GM23338 (cell line): Measurements from ENCODE around the gene DIAPH3. TPM values are rescaled to one million over a fixed set of nuclear protein-coding genes. Genes with fewer than 3 reads are reported as not detected.
A peak's percentile ranks its signal among the peaks of the same experiment; 100 is the strongest.

ENCODE experiments used
- ATAC-seq: fragments of 200-7000 bp; cut with Tn5 transposase; 3 replicates; pipeline ENCODE4 v1.9.1; 2020
- DNase-seq: peaks from one replicate; pipeline ENCODE4 v3.0.0-alpha.2; 2015; ENCODE audit warnings: low spot score
- H2AFZ ChIP-seq: fragments of 200-600 bp; sonication (generic); 2 replicates; pipeline ENCODE4 v1.8.0; 2016; ENCODE audit warnings: antibody characterized with exemption, mild to moderate bottlenecking, moderate library complexity
- H3F3A ChIP-seq: fragments of 200-600 bp; sonication (generic); replicated peaks from 2 replicates; pipeline ENCODE4 v1.8.0; 2017; ENCODE audit warnings: antibody characterized with exemption, mixed run types, low read depth
- H3K27ac ChIP-seq: fragments of 200-600 bp; sonication (generic); 2 replicates; pipeline ENCODE4 v1.6.1; 2016; ENCODE audit warnings: low read depth
- H3K27me3 ChIP-seq: fragments of 200-600 bp; sonication (generic); 2 replicates; pipeline ENCODE4 v1.8.0; 2016; ENCODE audit warnings: mild to moderate bottlenecking, mixed run types, moderate library complexity; ENCODE audit not compliant: insufficient read depth
- H3K36me3 ChIP-seq: fragments of 200-600 bp; sonication (generic); 2 replicates; pipeline ENCODE4 v1.8.0; 2016; ENCODE audit warnings: mild to moderate bottlenecking; ENCODE audit not compliant: insufficient read depth
- H3K4me1 ChIP-seq: fragments of 200-600 bp; sonication (generic); 2 replicates; pipeline ENCODE4 v1.8.0; 2016; ENCODE audit warnings: mild to moderate bottlenecking, moderate library complexity; ENCODE audit not compliant: insufficient read depth
- H3K4me2 ChIP-seq: fragments of 200-600 bp; sonication (generic); 2 replicates; pipeline ENCODE4 v1.7.1; 2017; ENCODE audit warnings: mixed run types
- H3K4me3 ChIP-seq: fragments of 200-600 bp; sonication (generic); 2 replicates; pipeline ENCODE4 v1.6.1; 2016; ENCODE audit warnings: mixed run types
- H3K79me2 ChIP-seq: fragments of 200-600 bp; sonication (generic); replicated peaks from 2 replicates; pipeline ENCODE4 v1.8.0; 2017; ENCODE audit warnings: mild to moderate bottlenecking; ENCODE audit not compliant: insufficient read depth
- H3K9me2 ChIP-seq: fragments of 200-600 bp; sonication (generic); 2 replicates; pipeline ENCODE4 v1.8.0; 2017; ENCODE audit not compliant: insufficient read depth
- H4K20me1 ChIP-seq: fragments of 200-600 bp; sonication (generic); replicated peaks from 2 replicates; pipeline ENCODE4 v1.8.0; 2017; ENCODE audit warnings: mild to moderate bottlenecking; ENCODE audit not compliant: insufficient read depth
- H3K27ac Mint-ChIP-seq: 2 replicates; pipeline ENCODE4 v1.8.0; 2020; ENCODE audit warnings: inconsistent platforms, mild to moderate bottlenecking, moderate library complexity, mixed read lengths
- H3K27me3 Mint-ChIP-seq: 3 replicates; pipeline ENCODE4 v1.8.0; 2022; ENCODE audit warnings: low read depth, mild to moderate bottlenecking, moderate library complexity, mixed read lengths, inconsistent platforms; ENCODE audit not compliant: insufficient read depth, poor library complexity
- H3K36me3 Mint-ChIP-seq: 3 replicates; pipeline ENCODE4 v1.8.0; 2021; ENCODE audit warnings: low read depth, mild to moderate bottlenecking, inconsistent platforms, moderate library complexity, mixed read lengths
- H3K4me1 Mint-ChIP-seq: 3 replicates; pipeline ENCODE4 v1.8.0; 2020; ENCODE audit warnings: mild to moderate bottlenecking, inconsistent platforms, mixed read lengths
- H3K4me3 Mint-ChIP-seq: 3 replicates; pipeline ENCODE4 v1.8.0; 2021; ENCODE audit warnings: moderate library complexity, mild to moderate bottlenecking, inconsistent platforms, mixed read lengths
- H3K9me3 Mint-ChIP-seq: 3 replicates; pipeline ENCODE4 v1.8.0; 2020; ENCODE audit warnings: moderate library complexity, mild to moderate bottlenecking, inconsistent platforms, mixed read lengths
- CREB1 ChIP-seq: fragments of 250-450 bp; sonication (Bioruptor Pico); IDR thresholded peaks from 2 replicates; pipeline ENCODE4 v1.5.0; 2020; ENCODE audit warnings: low read depth, mild to moderate bottlenecking, moderate library complexity
- EZH2 ChIP-seq: fragments of 200-600 bp; sonication (generic); IDR thresholded peaks from one replicate; pipeline ENCODE4 v1.8.0; 2017; ENCODE audit warnings: antibody characterized with exemption, mild to moderate bottlenecking, low read depth; ENCODE audit not compliant: unreplicated experiment
- EZH2phosphoT487 ChIP-seq: fragments of 200-600 bp; sonication (generic); IDR thresholded peaks from one replicate; pipeline ENCODE4 v1.8.1; 2018; ENCODE audit warnings: antibody characterized with exemption; ENCODE audit not compliant: unreplicated experiment
- JUNB ChIP-seq: IDR thresholded peaks from one replicate; pipeline ENCODE4 v1.6.1; 2016; ENCODE audit warnings: antibody characterized with exemption; ENCODE audit not compliant: unreplicated experiment
- NANOG ChIP-seq: IDR thresholded peaks from 2 replicates; pipeline ENCODE4 v1.6.1; 2016; ENCODE audit warnings: antibody characterized with exemption, borderline replicate concordance
- POLR2AphosphoS5 ChIP-seq: IDR thresholded peaks from 2 replicates; pipeline ENCODE4 v1.6.1; 2016; ENCODE audit warnings: antibody characterized with exemption, low read depth
- STAT1 ChIP-seq: IDR thresholded peaks from one replicate; pipeline ENCODE4 v1.6.1; 2016; ENCODE audit warnings: antibody characterized with exemption; ENCODE audit not compliant: unreplicated experiment
- ZNF114 ChIP-seq: fragments of 250-450 bp; sonication (Bioruptor Pico); IDR thresholded peaks from 2 replicates; pipeline ENCODE4 v1.5.0; 2020; ENCODE audit warnings: mild to moderate bottlenecking, moderate library complexity
- ZNF331 ChIP-seq: fragments of 250-450 bp; sonication (Bioruptor Pico); IDR thresholded peaks from 2 replicates; pipeline ENCODE4 v1.5.0; 2020; ENCODE audit warnings: low read depth, mild to moderate bottlenecking, moderate library complexity
- polyA plus RNA-seq: library from polyadenylated mRNA; unstranded; fragments of >200 nt; fragmentation: Nextera tagmentation; extraction: Ambion mirVana; gene quantifications from 2 replicates; pipeline ENCODE4 v1.2.1, GENCODE V29; 2016
- total RNA-seq: library from RNA; depleted of rRNA; stranded (reverse); fragments of >200 nt; shearing (Covaris generic); gene quantifications from 2 replicates; pipeline ENCODE4 v1.2.3, GENCODE V29; 2014
- TF ChIP-seq, protein P1 (sequence below): IDR thresholded peaks from one replicate; pipeline ENCODE4 v1.6.1; 2018; ENCODE audit warnings: antibody characterized with exemption; ENCODE audit not compliant: unreplicated experiment
- TF ChIP-seq, protein P2 (sequence below), 2 experiments: fragments of 200-600 bp in 1 of 2; sonication (generic) in 1 of 2; conservative IDR thresholded peaks; 2 replicates each; pipeline versions ENCODE4 v1.5.1 to v1.6.1; 2016 to 2017; ENCODE audit warnings: antibody characterized with exemption in 2 of 2, low read depth in 2 of 2, mild to moderate bottlenecking in 2 of 2, moderate library complexity in 1 of 2
- TF ChIP-seq, protein P3 (sequence below): IDR thresholded peaks from 2 replicates; pipeline ENCODE4 v1.6.1; 2016; ENCODE audit warnings: antibody characterized with exemption
- TF ChIP-seq, protein P4 (sequence below): fragments of 250-450 bp; sonication (Bioruptor Pico); IDR thresholded peaks from 2 replicates; pipeline ENCODE4 v1.5.0; 2020; ENCODE audit warnings: mild to moderate bottlenecking, moderate library complexity

The DIAPH3 gene
- total and polyA plus RNA-seq, 2 experiments from 2014 or later, result 23.4 to 30.2 TPM

DNA sequence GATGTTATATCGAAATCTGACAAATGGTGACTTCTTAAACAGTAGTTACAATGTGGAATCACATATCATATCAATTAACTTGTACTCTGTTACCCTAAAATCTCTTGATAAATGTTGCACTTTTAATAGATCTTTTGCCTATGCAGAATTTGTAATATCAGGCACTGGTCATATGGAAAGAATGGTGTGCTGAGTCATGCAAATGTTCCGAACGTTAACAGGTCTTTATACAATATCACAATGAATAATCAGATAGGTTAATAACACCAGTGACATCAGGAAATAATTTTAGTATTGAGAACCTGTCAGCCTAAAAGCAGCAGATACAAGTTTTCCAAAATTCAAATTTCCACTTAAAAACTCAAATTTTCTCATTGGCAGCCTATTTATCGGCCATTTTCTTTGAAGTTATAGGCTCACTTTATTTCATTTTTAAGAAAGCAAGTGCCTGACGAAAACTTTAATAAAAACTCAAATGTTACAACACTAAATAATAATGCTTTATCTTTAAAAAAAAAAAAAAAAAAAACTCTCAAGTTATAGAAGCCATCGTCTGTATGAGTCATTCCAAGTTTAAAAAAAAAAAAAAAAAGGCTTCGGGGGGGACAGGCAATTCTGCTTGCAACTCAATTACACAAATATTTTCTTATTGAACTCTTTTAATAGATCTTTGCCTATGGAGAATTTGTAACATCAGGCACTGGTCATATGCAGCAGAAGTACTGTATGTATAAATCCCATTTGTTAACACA lies 180.9 kb downstream of the DIAPH3 start:
- Mint-ChIP-seq H3K9me3 (peaks cover under 1% of the 10 kb centered on the region; the same call in 2 of the 3 replicates), H3K4me1 (peaks cover 3% of the 10 kb centered on the region; the same call in 2 of the 3 replicates), H3K27me3 (peaks cover 2% of the 10 kb centered on the region), H3K4me3 (no peak overlapping the region), H3K27ac (0 out of 2 replicates have a peak overlapping the region, but pooled peaks have one; percentile 47), H3K36me3 (peaks cover under 1% of the 10 kb centered on the region; the same call in 2 of the 3 replicates)
- H3K27ac ChIP-seq, result no peak overlapping the region
- ATAC-seq (no peak), DNase-seq (no peak)
- no peak for TF ChIP-seq ZNF114 (CRISPR knock-in tag)
- TF ChIP-seq, protein P1, sequence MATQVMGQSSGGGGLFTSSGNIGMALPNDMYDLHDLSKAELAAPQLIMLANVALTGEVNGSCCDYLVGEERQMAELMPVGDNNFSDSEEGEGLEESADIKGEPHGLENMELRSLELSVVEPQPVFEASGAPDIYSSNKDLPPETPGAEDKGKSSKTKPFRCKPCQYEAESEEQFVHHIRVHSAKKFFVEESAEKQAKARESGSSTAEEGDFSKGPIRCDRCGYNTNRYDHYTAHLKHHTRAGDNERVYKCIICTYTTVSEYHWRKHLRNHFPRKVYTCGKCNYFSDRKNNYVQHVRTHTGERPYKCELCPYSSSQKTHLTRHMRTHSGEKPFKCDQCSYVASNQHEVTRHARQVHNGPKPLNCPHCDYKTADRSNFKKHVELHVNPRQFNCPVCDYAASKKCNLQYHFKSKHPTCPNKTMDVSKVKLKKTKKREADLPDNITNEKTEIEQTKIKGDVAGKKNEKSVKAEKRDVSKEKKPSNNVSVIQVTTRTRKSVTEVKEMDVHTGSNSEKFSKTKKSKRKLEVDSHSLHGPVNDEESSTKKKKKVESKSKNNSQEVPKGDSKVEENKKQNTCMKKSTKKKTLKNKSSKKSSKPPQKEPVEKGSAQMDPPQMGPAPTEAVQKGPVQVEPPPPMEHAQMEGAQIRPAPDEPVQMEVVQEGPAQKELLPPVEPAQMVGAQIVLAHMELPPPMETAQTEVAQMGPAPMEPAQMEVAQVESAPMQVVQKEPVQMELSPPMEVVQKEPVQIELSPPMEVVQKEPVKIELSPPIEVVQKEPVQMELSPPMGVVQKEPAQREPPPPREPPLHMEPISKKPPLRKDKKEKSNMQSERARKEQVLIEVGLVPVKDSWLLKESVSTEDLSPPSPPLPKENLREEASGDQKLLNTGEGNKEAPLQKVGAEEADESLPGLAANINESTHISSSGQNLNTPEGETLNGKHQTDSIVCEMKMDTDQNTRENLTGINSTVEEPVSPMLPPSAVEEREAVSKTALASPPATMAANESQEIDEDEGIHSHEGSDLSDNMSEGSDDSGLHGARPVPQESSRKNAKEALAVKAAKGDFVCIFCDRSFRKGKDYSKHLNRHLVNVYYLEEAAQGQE, result no peak
- TF ChIP-seq, protein P2, sequence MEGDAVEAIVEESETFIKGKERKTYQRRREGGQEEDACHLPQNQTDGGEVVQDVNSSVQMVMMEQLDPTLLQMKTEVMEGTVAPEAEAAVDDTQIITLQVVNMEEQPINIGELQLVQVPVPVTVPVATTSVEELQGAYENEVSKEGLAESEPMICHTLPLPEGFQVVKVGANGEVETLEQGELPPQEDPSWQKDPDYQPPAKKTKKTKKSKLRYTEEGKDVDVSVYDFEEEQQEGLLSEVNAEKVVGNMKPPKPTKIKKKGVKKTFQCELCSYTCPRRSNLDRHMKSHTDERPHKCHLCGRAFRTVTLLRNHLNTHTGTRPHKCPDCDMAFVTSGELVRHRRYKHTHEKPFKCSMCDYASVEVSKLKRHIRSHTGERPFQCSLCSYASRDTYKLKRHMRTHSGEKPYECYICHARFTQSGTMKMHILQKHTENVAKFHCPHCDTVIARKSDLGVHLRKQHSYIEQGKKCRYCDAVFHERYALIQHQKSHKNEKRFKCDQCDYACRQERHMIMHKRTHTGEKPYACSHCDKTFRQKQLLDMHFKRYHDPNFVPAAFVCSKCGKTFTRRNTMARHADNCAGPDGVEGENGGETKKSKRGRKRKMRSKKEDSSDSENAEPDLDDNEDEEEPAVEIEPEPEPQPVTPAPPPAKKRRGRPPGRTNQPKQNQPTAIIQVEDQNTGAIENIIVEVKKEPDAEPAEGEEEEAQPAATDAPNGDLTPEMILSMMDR (conservative IDR thresholded peaks at IDR 0.05; ENCODE audit: low read depth in 2 of 2), result no peak
- no peak for TF ChIP-seq POLR2AphosphoS5
- TF ChIP-seq, protein P3, sequence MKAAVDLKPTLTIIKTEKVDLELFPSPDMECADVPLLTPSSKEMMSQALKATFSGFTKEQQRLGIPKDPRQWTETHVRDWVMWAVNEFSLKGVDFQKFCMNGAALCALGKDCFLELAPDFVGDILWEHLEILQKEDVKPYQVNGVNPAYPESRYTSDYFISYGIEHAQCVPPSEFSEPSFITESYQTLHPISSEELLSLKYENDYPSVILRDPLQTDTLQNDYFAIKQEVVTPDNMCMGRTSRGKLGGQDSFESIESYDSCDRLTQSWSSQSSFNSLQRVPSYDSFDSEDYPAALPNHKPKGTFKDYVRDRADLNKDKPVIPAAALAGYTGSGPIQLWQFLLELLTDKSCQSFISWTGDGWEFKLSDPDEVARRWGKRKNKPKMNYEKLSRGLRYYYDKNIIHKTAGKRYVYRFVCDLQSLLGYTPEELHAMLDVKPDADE, result no peak
- no peak for TF ChIP-seq NANOG
- no peak for TF ChIP-seq EZH2phosphoT487
- no peak for TF ChIP-seq STAT1
- no peak for TF ChIP-seq JUNB
- no peak for TF ChIP-seq CREB1 (CRISPR knock-in tag)
- no peak for TF ChIP-seq ZNF331 (CRISPR knock-in tag)
- TF ChIP-seq EZH2, result no peak
- TF ChIP-seq, protein P4, sequence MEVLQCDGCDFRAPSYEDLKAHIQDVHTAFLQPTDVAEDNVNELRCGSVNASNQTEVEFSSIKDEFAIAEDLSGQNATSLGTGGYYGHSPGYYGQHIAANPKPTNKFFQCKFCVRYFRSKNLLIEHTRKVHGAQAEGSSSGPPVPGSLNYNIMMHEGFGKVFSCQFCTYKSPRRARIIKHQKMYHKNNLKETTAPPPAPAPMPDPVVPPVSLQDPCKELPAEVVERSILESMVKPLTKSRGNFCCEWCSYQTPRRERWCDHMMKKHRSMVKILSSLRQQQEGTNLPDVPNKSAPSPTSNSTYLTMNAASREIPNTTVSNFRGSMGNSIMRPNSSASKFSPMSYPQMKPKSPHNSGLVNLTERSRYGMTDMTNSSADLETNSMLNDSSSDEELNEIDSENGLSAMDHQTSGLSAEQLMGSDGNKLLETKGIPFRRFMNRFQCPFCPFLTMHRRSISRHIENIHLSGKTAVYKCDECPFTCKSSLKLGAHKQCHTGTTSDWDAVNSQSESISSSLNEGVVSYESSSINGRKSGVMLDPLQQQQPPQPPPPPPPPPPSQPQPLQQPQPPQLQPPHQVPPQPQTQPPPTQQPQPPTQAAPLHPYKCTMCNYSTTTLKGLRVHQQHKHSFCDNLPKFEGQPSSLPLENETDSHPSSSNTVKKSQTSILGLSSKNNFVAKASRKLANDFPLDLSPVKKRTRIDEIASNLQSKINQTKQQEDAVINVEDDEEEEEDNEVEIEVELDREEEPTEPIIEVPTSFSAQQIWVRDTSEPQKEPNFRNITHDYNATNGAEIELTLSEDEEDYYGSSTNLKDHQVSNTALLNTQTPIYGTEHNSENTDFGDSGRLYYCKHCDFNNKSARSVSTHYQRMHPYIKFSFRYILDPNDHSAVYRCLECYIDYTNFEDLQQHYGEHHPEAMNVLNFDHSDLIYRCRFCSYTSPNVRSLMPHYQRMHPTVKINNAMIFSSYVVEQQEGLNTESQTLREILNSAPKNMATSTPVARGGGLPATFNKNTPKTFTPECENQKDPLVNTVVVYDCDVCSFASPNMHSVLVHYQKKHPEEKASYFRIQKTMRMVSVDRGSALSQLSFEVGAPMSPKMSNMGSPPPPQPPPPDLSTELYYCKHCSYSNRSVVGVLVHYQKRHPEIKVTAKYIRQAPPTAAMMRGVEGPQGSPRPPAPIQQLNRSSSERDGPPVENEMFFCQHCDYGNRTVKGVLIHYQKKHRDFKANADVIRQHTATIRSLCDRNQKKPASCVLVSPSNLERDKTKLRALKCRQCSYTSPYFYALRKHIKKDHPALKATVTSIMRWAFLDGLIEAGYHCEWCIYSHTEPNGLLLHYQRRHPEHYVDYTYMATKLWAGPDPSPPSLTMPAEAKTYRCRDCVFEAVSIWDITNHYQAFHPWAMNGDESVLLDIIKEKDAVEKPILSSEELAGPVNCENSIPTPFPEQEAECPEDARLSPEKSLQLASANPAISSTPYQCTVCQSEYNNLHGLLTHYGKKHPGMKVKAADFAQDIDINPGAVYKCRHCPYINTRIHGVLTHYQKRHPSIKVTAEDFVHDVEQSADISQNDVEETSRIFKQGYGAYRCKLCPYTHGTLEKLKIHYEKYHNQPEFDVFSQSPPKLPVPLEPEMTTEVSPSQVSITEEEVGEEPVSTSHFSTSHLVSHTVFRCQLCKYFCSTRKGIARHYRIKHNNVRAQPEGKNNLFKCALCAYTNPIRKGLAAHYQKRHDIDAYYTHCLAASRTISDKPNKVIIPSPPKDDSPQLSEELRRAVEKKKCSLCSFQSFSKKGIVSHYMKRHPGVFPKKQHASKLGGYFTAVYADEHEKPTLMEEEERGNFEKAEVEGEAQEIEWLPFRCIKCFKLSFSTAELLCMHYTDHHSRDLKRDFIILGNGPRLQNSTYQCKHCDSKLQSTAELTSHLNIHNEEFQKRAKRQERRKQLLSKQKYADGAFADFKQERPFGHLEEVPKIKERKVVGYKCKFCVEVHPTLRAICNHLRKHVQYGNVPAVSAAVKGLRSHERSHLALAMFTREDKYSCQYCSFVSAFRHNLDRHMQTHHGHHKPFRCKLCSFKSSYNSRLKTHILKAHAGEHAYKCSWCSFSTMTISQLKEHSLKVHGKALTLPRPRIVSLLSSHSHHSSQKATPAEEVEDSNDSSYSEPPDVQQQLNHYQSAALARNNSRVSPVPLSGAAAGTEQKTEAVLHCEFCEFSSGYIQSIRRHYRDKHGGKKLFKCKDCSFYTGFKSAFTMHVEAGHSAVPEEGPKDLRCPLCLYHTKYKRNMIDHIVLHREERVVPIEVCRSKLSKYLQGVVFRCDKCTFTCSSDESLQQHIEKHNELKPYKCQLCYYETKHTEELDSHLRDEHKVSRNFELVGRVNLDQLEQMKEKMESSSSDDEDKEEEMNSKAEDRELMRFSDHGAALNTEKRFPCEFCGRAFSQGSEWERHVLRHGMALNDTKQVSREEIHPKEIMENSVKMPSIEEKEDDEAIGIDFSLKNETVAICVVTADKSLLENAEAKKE, result no peak
- no peak overlapping the region for H3K4me3 ChIP-seq
- H3K4me2 ChIP-seq, result no peak overlapping the region
- no peaks in the 10 kb centered on the region for H4K20me1 ChIP-seq
- H3K9me2 ChIP-seq, result no peaks in the 10 kb centered on the region
- H2AFZ ChIP-seq, result no peak overlapping the region
- no peaks in the 10 kb centered on the region; the same call in 1 of the 2 replicates for H3K4me1 ChIP-seq
- H3K36me3 ChIP-seq, result no peaks in the 10 kb centered on the region
- no peaks in the 10 kb centered on the region for H3K27me3 ChIP-seq
- no peaks in the 10 kb centered on the region for H3F3A ChIP-seq
- H3K79me2 ChIP-seq, result no peaks in the 10 kb centered on the region
